Astrocyte (in vitro differentiated cells and primary cell): ENCODE results near the gene MRPL55. TPM values are rescaled to one million over a fixed set of nuclear protein-coding genes. Genes with fewer than 3 reads are reported as not detected.

Experiments used
- DNase-seq: peaks from one replicate; pipeline ENCODE4 v3.0.0-alpha.2; 2010; ENCODE audit warnings: low read depth
- FAIRE-seq: peaks from 2 replicates; lab custom pipeline; 2011; peaks lifted over from hg19 to GRCh38; lab: Jason Lieb, UNC
- H2AFZ ChIP-seq: 2 replicates; pipeline ENCODE4 v1.6.0; 2012; ENCODE audit warnings: low read depth, low read length, inconsistent platforms
- H3K27ac ChIP-seq: 2 replicates; pipeline ENCODE4 v1.5.1; 2011; ENCODE audit warnings: low read depth, low read length, inconsistent platforms
- H3K27me3 ChIP-seq: 2 replicates; pipeline ENCODE4 v1.6.0; 2011; ENCODE audit warnings: low read length, inconsistent platforms; ENCODE audit not compliant: insufficient read depth
- H3K36me3 ChIP-seq: 2 replicates; pipeline ENCODE4 v1.5.1; 2011; ENCODE audit warnings: low read length, inconsistent platforms; ENCODE audit not compliant: insufficient read depth
- H3K4me1 ChIP-seq: 2 replicates; pipeline ENCODE4 v1.5.1; 2011; ENCODE audit warnings: low read length, inconsistent platforms; ENCODE audit not compliant: insufficient read depth
- H3K4me2 ChIP-seq: 2 replicates; pipeline ENCODE4 v1.6.0; 2012; ENCODE audit warnings: low read length, inconsistent platforms
- H3K4me3 ChIP-seq: 2 replicates; pipeline ENCODE4 v1.5.1; 2011; ENCODE audit warnings: low read depth, mild to moderate bottlenecking, low read length, inconsistent platforms; ENCODE audit not compliant: insufficient read depth
- H3K79me2 ChIP-seq: 2 replicates; pipeline ENCODE4 v1.6.0; 2012; ENCODE audit warnings: mild to moderate bottlenecking, low read length, inconsistent platforms; ENCODE audit not compliant: insufficient read depth
- H3K9ac ChIP-seq: 2 replicates; pipeline ENCODE4 v1.6.0; 2012; ENCODE audit warnings: mild to moderate bottlenecking, low read length, inconsistent platforms
- H3K9me3 ChIP-seq: 2 replicates; pipeline ENCODE4 v1.5.1; 2012; ENCODE audit warnings: low read depth, mild to moderate bottlenecking, low read length, inconsistent platforms; ENCODE audit not compliant: insufficient read depth
- H4K20me1 ChIP-seq: 2 replicates; pipeline ENCODE4 v1.6.0; 2012; ENCODE audit warnings: low read length, inconsistent platforms; ENCODE audit not compliant: insufficient read depth
- H3K27ac Mint-ChIP-seq: one replicate; pipeline ENCODE4 v1.8.0; 2021; ENCODE audit warnings: mild to moderate bottlenecking, mixed read lengths; ENCODE audit not compliant: unreplicated experiment
- H3K27me3 Mint-ChIP-seq: one replicate; pipeline ENCODE4 v1.8.0; 2021; ENCODE audit warnings: low read depth, mixed read lengths; ENCODE audit not compliant: unreplicated experiment
- H3K36me3 Mint-ChIP-seq: one replicate; pipeline ENCODE4 v1.8.0; 2021; ENCODE audit warnings: low read depth, mixed read lengths; ENCODE audit not compliant: unreplicated experiment
- H3K4me1 Mint-ChIP-seq: one replicate; pipeline ENCODE4 v1.8.0; 2021; ENCODE audit warnings: low read depth, mixed read lengths; ENCODE audit not compliant: unreplicated experiment
- H3K4me3 Mint-ChIP-seq: one replicate; pipeline ENCODE4 v1.8.0; 2021; ENCODE audit warnings: mild to moderate bottlenecking, moderate library complexity, mixed read lengths; ENCODE audit not compliant: unreplicated experiment
- H3K9me3 Mint-ChIP-seq: one replicate; pipeline ENCODE4 v1.8.0; 2021; ENCODE audit warnings: mild to moderate bottlenecking, mixed read lengths; ENCODE audit not compliant: unreplicated experiment
- EZH2 ChIP-seq: IDR thresholded peaks from 2 replicates; pipeline ENCODE4 v1.6.1; 2012; ENCODE audit warnings: mild to moderate bottlenecking, low read length, inconsistent platforms; ENCODE audit not compliant: insufficient read depth
- total RNA-seq: library from RNA; stranded (reverse); gene quantifications from 2 replicates; pipeline ENCODE4 v1.2.1, GENCODE V29; 2021
- TF ChIP-seq, protein P1 (sequence below): IDR thresholded peaks from 2 replicates; pipeline ENCODE4 v1.5.1; 2011; ENCODE audit warnings: low read depth, mild to moderate bottlenecking, inconsistent platforms, low read length, moderate library complexity; ENCODE audit not compliant: insufficient read depth

Gene MRPL55
- total RNA-seq, 1 donor from 2014 or later: 50.8 TPM

DNA sequence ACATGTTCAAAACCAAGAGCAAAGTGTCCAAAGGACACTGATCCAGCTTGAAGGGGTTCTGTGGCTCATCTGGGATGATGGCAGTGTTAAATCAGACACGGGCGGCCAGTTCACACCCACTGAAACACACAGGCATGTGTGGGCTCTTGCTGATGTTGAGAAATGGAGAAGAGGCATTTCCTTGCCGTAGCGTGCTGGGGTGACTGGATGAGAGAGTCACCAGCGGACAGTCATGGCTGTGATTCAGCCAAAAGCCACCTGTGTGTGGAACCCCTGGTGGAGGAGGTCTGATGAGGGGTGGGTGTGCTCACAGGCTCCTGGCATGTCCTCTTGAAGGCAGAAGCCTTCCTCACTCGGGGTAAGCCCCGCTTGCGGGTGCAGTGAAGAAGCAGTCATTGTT lies 13.2 kb downstream of the MRPL55 start:
- Histone ChIP-seq H3K27ac (no peak overlapping the region), H3K4me1 (no peaks in the 10 kb centered on the region), H3K36me3 (peaks cover 19% of the 10 kb centered on the region), H3K4me3 (no peak overlapping the region), H3K79me2 (peaks cover 100% of the 10 kb centered on the region), H4K20me1 (peaks cover 100% of the 10 kb centered on the region), H3K9ac (no peak overlapping the region), H3K9me3 (peaks cover 10% of the 10 kb centered on the region), H3K4me2 (no peak overlapping the region), H2AFZ (no peak overlapping the region), H3K27me3 (no peaks in the 10 kb centered on the region)
- DNase-seq: no peak
- peaks cover 15% of the 10 kb centered on the region for H3K36me3 Mint-ChIP-seq
- no peak for FAIRE-seq
- no peaks in the 10 kb centered on the region for H3K27me3 Mint-ChIP-seq
- TF ChIP-seq, protein P1, sequence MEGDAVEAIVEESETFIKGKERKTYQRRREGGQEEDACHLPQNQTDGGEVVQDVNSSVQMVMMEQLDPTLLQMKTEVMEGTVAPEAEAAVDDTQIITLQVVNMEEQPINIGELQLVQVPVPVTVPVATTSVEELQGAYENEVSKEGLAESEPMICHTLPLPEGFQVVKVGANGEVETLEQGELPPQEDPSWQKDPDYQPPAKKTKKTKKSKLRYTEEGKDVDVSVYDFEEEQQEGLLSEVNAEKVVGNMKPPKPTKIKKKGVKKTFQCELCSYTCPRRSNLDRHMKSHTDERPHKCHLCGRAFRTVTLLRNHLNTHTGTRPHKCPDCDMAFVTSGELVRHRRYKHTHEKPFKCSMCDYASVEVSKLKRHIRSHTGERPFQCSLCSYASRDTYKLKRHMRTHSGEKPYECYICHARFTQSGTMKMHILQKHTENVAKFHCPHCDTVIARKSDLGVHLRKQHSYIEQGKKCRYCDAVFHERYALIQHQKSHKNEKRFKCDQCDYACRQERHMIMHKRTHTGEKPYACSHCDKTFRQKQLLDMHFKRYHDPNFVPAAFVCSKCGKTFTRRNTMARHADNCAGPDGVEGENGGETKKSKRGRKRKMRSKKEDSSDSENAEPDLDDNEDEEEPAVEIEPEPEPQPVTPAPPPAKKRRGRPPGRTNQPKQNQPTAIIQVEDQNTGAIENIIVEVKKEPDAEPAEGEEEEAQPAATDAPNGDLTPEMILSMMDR: no peak
- TF ChIP-seq EZH2: no peak
- peaks cover 3% of the 10 kb centered on the region for H3K9me3 Mint-ChIP-seq
- peak overlapping the region; percentile 24 for H3K4me3 Mint-ChIP-seq
- peak overlapping the region; percentile 58 for H3K27ac Mint-ChIP-seq
- H3K4me1 Mint-ChIP-seq: peaks cover 35% of the 10 kb centered on the region

DNA sequence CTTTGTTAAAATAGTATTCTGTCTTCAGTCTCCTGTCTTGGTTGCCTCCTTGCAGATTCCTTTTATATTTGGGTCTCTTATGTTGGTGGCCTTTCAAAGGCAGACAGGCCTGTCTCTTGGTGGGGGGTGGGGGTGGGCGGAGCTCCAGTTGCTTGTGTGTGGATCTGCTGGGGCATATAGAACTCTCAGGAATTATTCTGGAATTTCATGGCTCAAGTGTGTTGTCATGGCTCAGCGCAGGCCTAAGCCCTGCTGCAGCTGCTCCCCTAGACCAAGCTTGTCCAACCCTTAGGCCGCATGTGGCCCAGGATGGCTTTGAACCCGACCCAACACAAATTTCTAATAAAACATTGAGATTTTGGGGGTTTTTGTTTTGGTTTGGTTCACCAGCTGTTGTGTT lies 13.9 kb downstream of the MRPL55 start:
- Histone ChIP-seq H3K79me2 (peaks cover 100% of the 10 kb centered on the region), H3K27ac (no peak overlapping the region), H4K20me1 (peaks cover 100% of the 10 kb centered on the region), H3K9ac (no peak overlapping the region), H3K9me3 (peaks cover 10% of the 10 kb centered on the region), H3K4me3 (no peak overlapping the region), H3K4me2 (no peak overlapping the region), H3K4me1 (peaks cover 7% of the 10 kb centered on the region), H2AFZ (no peak overlapping the region), H3K36me3 (peaks cover 21% of the 10 kb centered on the region), H3K27me3 (no peaks in the 10 kb centered on the region)
- peaks cover 43% of the 10 kb centered on the region for H3K4me1 Mint-ChIP-seq
- H3K4me3 Mint-ChIP-seq: no peak overlapping the region
- peaks cover 3% of the 10 kb centered on the region for H3K9me3 Mint-ChIP-seq
- DNase-seq: no peak
- H3K27me3 Mint-ChIP-seq: no peaks in the 10 kb centered on the region
- no peak for FAIRE-seq
- H3K36me3 Mint-ChIP-seq: peaks cover 15% of the 10 kb centered on the region
- no peak overlapping the region for H3K27ac Mint-ChIP-seq
- no peak for TF ChIP-seq EZH2
- TF ChIP-seq, protein P1: no peak

DNA sequence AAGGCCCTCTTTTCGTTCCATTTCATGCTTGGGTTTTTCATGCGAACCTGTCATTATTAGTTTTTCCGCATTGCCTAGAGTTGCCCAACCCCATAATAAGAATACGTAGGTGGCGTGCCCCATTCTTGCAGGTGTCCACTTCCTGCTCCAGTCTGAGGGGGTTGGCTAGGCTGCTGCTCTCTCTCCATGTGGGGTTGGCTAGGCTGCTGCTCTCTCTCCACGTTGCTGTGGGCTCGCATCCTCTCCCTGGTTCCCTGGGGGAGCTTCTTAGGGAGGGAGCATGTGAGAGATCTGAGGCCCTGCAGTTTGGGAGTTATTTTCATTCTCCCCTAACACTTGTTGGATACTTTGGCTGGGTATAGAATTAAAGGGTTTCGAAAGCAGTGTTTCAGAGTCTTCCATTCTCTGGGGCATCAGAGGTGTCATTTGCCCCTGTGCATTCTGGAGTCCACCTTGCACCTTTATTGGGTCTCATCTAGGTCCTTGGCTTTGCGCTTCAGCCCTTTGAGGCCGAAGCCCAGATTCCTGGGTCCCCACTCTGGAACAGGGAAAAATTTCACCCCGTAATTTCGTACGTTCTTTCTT lies 14.6 kb downstream of the MRPL55 start:
- Mint-ChIP-seq H3K4me1 (peaks cover 48% of the 10 kb centered on the region), H3K4me3 (no peak overlapping the region), H3K27ac (no peak overlapping the region), H3K9me3 (peaks cover 3% of the 10 kb centered on the region), H3K27me3 (no peaks in the 10 kb centered on the region), H3K36me3 (peaks cover 15% of the 10 kb centered on the region)
- DNase-seq (no peak), FAIRE-seq (no peak)
- Histone ChIP-seq H3K4me2 (no peak overlapping the region), H2AFZ (no peak overlapping the region), H3K9ac (no peak overlapping the region), H3K27me3 (no peaks in the 10 kb centered on the region), H4K20me1 (peaks cover 100% of the 10 kb centered on the region), H3K36me3 (peaks cover 21% of the 10 kb centered on the region), H3K4me1 (peaks cover 12% of the 10 kb centered on the region), H3K79me2 (peaks cover 100% of the 10 kb centered on the region), H3K27ac (no peak overlapping the region), H3K9me3 (peaks cover 10% of the 10 kb centered on the region), H3K4me3 (no peak overlapping the region)
- TF ChIP-seq, protein P1: no peak
- TF ChIP-seq EZH2: no peak
